Naive thymus-derived CD8-positive, alpha-beta T cell (primary cell): Measurements from ENCODE around the gene LNPEP. TPM values are rescaled to one million over a fixed set of nuclear protein-coding genes. Genes with fewer than 3 reads are reported as not detected.

ENCODE experiments used
- ATAC-seq, 2 donors: fragments of 150-1000 bp; cut with Tn5 transposase in 1 of 2; sonication (Bioruptor Pico), chemical (Tn5 transposase) in 1 of 2; 1 replicate in 1 of 2; 2 replicates in 1 of 2; pipeline ENCODE4 v1.10.0; 2021; ENCODE audit warnings: mild to moderate bottlenecking in 2 of 2, moderate library complexity in 2 of 2
- POLR2A ChIA-PET: fragments of 350-600 bp; sonication (Branson Sonifier 250); formaldehyde crosslinking; loops from one replicate; lab custom pipeline; 2021; ENCODE audit warnings: antibody characterized with exemption; lab: Charles Lee
- DNase-seq, 10 donors: peaks; one replicate each; pipeline versions ENCODE4 v3.0.0 to v3.0.0-alpha.2; 2020 to 2022
- H3K27ac Mint-ChIP-seq, 10 donors: one replicate each; pipeline ENCODE4 v1.8.0; 2020 to 2022; ENCODE audit warnings: mild to moderate bottlenecking in 10 of 10, mixed read lengths in 10 of 10, moderate library complexity in 4 of 10, inconsistent platforms in 1 of 10
- H3K27me3 Mint-ChIP-seq, 5 donors: one replicate each; pipeline ENCODE4 v1.8.0; 2021 to 2022; ENCODE audit warnings: mixed read lengths in 5 of 5
- H3K36me3 Mint-ChIP-seq, 3 donors: one replicate each; pipeline ENCODE4 v1.8.0; 2020 to 2022; ENCODE audit warnings: mixed read lengths in 3 of 3, mild to moderate bottlenecking in 2 of 3, inconsistent platforms in 1 of 3
- H3K4me1 Mint-ChIP-seq, 4 donors: one replicate each; pipeline ENCODE4 v1.8.0; 2021 to 2022; ENCODE audit warnings: mixed read lengths in 4 of 4
- H3K4me3 Mint-ChIP-seq, 10 donors: one replicate each; pipeline ENCODE4 v1.8.0; 2020 to 2022; ENCODE audit warnings: mild to moderate bottlenecking in 10 of 10, mixed read lengths in 10 of 10, moderate library complexity in 6 of 10, inconsistent platforms in 1 of 10
- H3K9me3 Mint-ChIP-seq, 9 donors: one replicate each; pipeline ENCODE4 v1.8.0; 2020 to 2022; ENCODE audit warnings: mixed read lengths in 9 of 9, mild to moderate bottlenecking in 3 of 9, inconsistent platforms in 1 of 9, moderate library complexity in 1 of 9
- polyA plus RNA-seq, 3 donors: library from polyadenylated mRNA; unstranded; fragments of 300-500 nt; fragmentation: Illumina TruSeq; gene quantifications; one replicate each; pipeline ENCODE4 v1.2.3, GENCODE V29; 2021
- total RNA-seq, 8 experiments: library from RNA in 2 of 8; stranded (reverse) in 2 of 8; gene quantifications; one replicate each; pipeline ENCODE4 v1.2.3 and lab custom pipeline; 2021 to 2026

Gene LNPEP
- total and polyA plus RNA-seq, 5 experiments from 2014 or later, result 50.9 to 107 (median 61.7) TPM

- no peak for ATAC-seq
- H3K36me3 Mint-ChIP-seq, result peaks cover 0 to 40% (median 3%) of the 10 kb centered on the region in 3 donors
- no peaks in the 10 kb centered on the region for H3K9me3 Mint-ChIP-seq
- H3K4me3 Mint-ChIP-seq, result no peak overlapping the region
- no peak for DNase-seq
- POLR2A ChIA-PET, result no interaction called here
- no peaks in the 10 kb centered on the region for H3K27me3 Mint-ChIP-seq
- H3K4me1 Mint-ChIP-seq, result peaks cover 19 to 43% (median 30%) of the 10 kb centered on the region in 4 donors
- peak overlapping the region in 6 of 10 donors; percentile 5 to 71 (median 20) for H3K27ac Mint-ChIP-seq
These were observed 70.7 kb downstream of the LNPEP start for GRCh38 chr5:97006454-97007060.

GRCh38 chr5:97009212-97009898 is 73.5 kb downstream of the LNPEP start:
- POLR2A ChIA-PET, result interaction anchor here (0.6 to 1.6 kb wide), 5 partner anchors 47 to 1216 kb away, joined by 3 to 6 read pairs (median 4); partner anchors contain the start of gene LNPEP
- ATAC-seq (peak; percentile 70 to 75), DNase-seq (peak in 4 of 10 donors; percentile 1 to 60 (median 54))
- Mint-ChIP-seq H3K27ac (peak overlapping the region; percentile 3 to 87 (median 59)), H3K4me3 (peak overlapping the region in 9 of 10 donors; percentile 36 to 65 (median 49)), H3K9me3 (no peaks in the 10 kb centered on the region), H3K27me3 (no peaks in the 10 kb centered on the region), H3K4me1 (peaks cover 25 to 43% (median 35%) of the 10 kb centered on the region in 4 donors), H3K36me3 (peaks cover 12 to 63% (median 14%) of the 10 kb centered on the region in 3 donors)

GRCh38 chr5:97009921-97010320 is 74.0 kb downstream of the LNPEP start:
- H3K4me1 Mint-ChIP-seq, result peaks cover 22 to 40% (median 33%) of the 10 kb centered on the region in 4 donors
- H3K27ac Mint-ChIP-seq, result peak overlapping the region in 6 of 10 donors; percentile 3 to 87 (median 38)
- H3K27me3 Mint-ChIP-seq, result no peaks in the 10 kb centered on the region
- ATAC-seq (no peak), DNase-seq (no peak)
- peak overlapping the region in 1 of 10 donors; percentile 41 for H3K4me3 Mint-ChIP-seq
- POLR2A ChIA-PET, result interaction anchor here (1.3 to 1.6 kb wide), 3 partner anchors 74 to 141 kb away, joined by 3 to 6 read pairs (median 4); partner anchors contain the start of gene LNPEP
- H3K36me3 Mint-ChIP-seq, result peaks cover 14 to 67% (median 15%) of the 10 kb centered on the region in 3 donors
- H3K9me3 Mint-ChIP-seq, result no peaks in the 10 kb centered on the region

- POLR2A ChIA-PET, result interaction anchor here (1.1 kb wide), 1 partner anchor 75 kb away, joined by 3 read pairs; the partner anchor contains the start of gene LNPEP
- H3K27ac Mint-ChIP-seq, result peak overlapping the region in 2 of 10 donors; percentile 13 to 60
- no peaks in the 10 kb centered on the region for H3K9me3 Mint-ChIP-seq
- ATAC-seq (no peak), DNase-seq (no peak)
- peaks cover 15 to 72% (median 20%) of the 10 kb centered on the region in 3 donors for H3K36me3 Mint-ChIP-seq
- H3K4me1 Mint-ChIP-seq, result peaks cover 24 to 43% (median 28%) of the 10 kb centered on the region in 4 donors
- H3K4me3 Mint-ChIP-seq, result no peak overlapping the region
- H3K27me3 Mint-ChIP-seq, result no peaks in the 10 kb centered on the region
These were observed 74.7 kb downstream of the LNPEP start for GRCh38 chr5:97010606-97011005.

- no peak for ATAC-seq
- peak overlapping the region in 1 of 10 donors; percentile 41 for H3K27ac Mint-ChIP-seq
- no peak for DNase-seq
- H3K36me3 Mint-ChIP-seq, result peaks cover 18 to 71% (median 20%) of the 10 kb centered on the region in 3 donors
- no peaks in the 10 kb centered on the region for H3K9me3 Mint-ChIP-seq
- POLR2A ChIA-PET, result interaction anchor here (1.1 kb wide), 1 partner anchor 76 kb away, joined by 3 read pairs; the partner anchor contains the start of gene LNPEP
- H3K4me3 Mint-ChIP-seq, result no peak overlapping the region
- peaks cover 24 to 43% (median 27%) of the 10 kb centered on the region in 4 donors for H3K4me1 Mint-ChIP-seq
- H3K27me3 Mint-ChIP-seq, result no peaks in the 10 kb centered on the region
These were observed 75.7 kb downstream of the LNPEP start for GRCh38 chr5:97011567-97011966.

- H3K36me3 Mint-ChIP-seq, result peaks cover 9 to 86% (median 35%) of the 10 kb centered on the region in 3 donors
- POLR2A ChIA-PET, result no interaction called here
- DNase-seq (no peak), ATAC-seq (no peak)
- H3K4me3 Mint-ChIP-seq, result no peak overlapping the region
- peak overlapping the region in 3 of 10 donors; percentile 7 to 44 (median 14) for H3K27ac Mint-ChIP-seq
- peaks cover 15 to 41% (median 31%) of the 10 kb centered on the region in 4 donors for H3K4me1 Mint-ChIP-seq
- no peaks in the 10 kb centered on the region for H3K9me3 Mint-ChIP-seq
- no peaks in the 10 kb centered on the region for H3K27me3 Mint-ChIP-seq
These were observed 83.7 kb downstream of the LNPEP start for GRCh38 chr5:97019435-97020117.

GRCh38 chr5:97021416-97021815 is 85.5 kb downstream of the LNPEP start:
- DNase-seq (no peak), ATAC-seq (no peak)
- peak overlapping the region in 1 of 10 donors; percentile 26 for H3K4me3 Mint-ChIP-seq
- H3K27ac Mint-ChIP-seq, result peak overlapping the region in 3 of 10 donors; percentile 27 to 72 (median 66)
- POLR2A ChIA-PET, result no interaction called here
- no peaks in the 10 kb centered on the region for H3K9me3 Mint-ChIP-seq
- no peaks in the 10 kb centered on the region for H3K27me3 Mint-ChIP-seq
- H3K36me3 Mint-ChIP-seq, result peaks cover 5 to 85% (median 35%) of the 10 kb centered on the region in 3 donors
- H3K4me1 Mint-ChIP-seq, result peaks cover 11 to 34% (median 27%) of the 10 kb centered on the region in 4 donors

GRCh38 chr5:97022898-97023297 is 87.0 kb downstream of the LNPEP start:
- peak overlapping the region in 8 of 10 donors; percentile 49 to 79 (median 56) for H3K27ac Mint-ChIP-seq

GRCh38 chr5:97026721-97027120 is 90.8 kb downstream of the LNPEP start:
- Mint-ChIP-seq H3K27me3 (no peaks in the 10 kb centered on the region), H3K36me3 (peaks cover 5 to 94% (median 47%) of the 10 kb centered on the region in 3 donors), H3K4me1 (peaks cover 7 to 16% (median 15%) of the 10 kb centered on the region in 4 donors), H3K9me3 (no peaks in the 10 kb centered on the region), H3K4me3 (no peak overlapping the region), H3K27ac (no peak overlapping the region)
- ATAC-seq (no peak), DNase-seq (no peak)
- POLR2A ChIA-PET, result no interaction called here

More at GRCh38 chr5:97022898-97023297, 87.0 kb downstream of the LNPEP start:
- Mint-ChIP-seq H3K4me1 (peaks cover 11 to 34% (median 27%) of the 10 kb centered on the region in 4 donors), H3K4me3 (peak overlapping the region in 5 of 10 donors; percentile 15 to 48 (median 43)), H3K36me3 (peaks cover 5 to 87% (median 39%) of the 10 kb centered on the region in 3 donors), H3K27me3 (no peaks in the 10 kb centered on the region), H3K9me3 (no peaks in the 10 kb centered on the region)
- DNase-seq, result no peak
- POLR2A ChIA-PET, result interaction anchor here (1.5 kb wide), 1 partner anchor 87 kb away, joined by 4 read pairs; the partner anchor contains the start of gene LNPEP
- ATAC-seq, result no peak

- Mint-ChIP-seq H3K27me3 (no peaks in the 10 kb centered on the region), H3K9me3 (no peaks in the 10 kb centered on the region), H3K4me3 (no peak overlapping the region), H3K4me1 (peaks cover 0 to 15% (median 4%) of the 10 kb centered on the region in 4 donors), H3K27ac (peak overlapping the region in 4 of 10 donors; percentile 24 to 70 (median 54)), H3K36me3 (peaks cover 0 to 42% (median 8%) of the 10 kb centered on the region in 3 donors)
- no peak for DNase-seq
- no peak for ATAC-seq
- POLR2A ChIA-PET, result no interaction called here
These were observed 101.9 kb downstream of the LNPEP start for GRCh38 chr5:97037819-97038218.

- no peaks in the 10 kb centered on the region for H3K9me3 Mint-ChIP-seq
- ATAC-seq, result no peak
- no peak overlapping the region for H3K27ac Mint-ChIP-seq
- H3K4me1 Mint-ChIP-seq, result peaks cover 0 to 10% (median 3%) of the 10 kb centered on the region in 4 donors
- POLR2A ChIA-PET, result interaction anchor here (0.7 kb wide), 2 partner anchors 22 to 77 kb away, joined by 4 to 5 read pairs; no protein-coding TSS in a partner anchor
- H3K4me3 Mint-ChIP-seq, result no peak overlapping the region
- peaks cover 0 to 12% (median 0%) of the 10 kb centered on the region in 3 donors for H3K36me3 Mint-ChIP-seq
- DNase-seq, result no peak
- H3K27me3 Mint-ChIP-seq, result peaks cover 0 to 3% (median 2%) of the 10 kb centered on the region in 5 donors
These were observed 105.4 kb downstream of the LNPEP start for GRCh38 chr5:97041239-97041638.

GRCh38 chr5:97042996-97043395 is 107.1 kb downstream of the LNPEP start:
- H3K9me3 Mint-ChIP-seq, result no peaks in the 10 kb centered on the region
- peaks cover 0 to 2% (median 0%) of the 10 kb centered on the region in 3 donors for H3K36me3 Mint-ChIP-seq
- H3K4me1 Mint-ChIP-seq, result peaks cover 0 to 7% (median 0%) of the 10 kb centered on the region in 4 donors
- POLR2A ChIA-PET, result interaction anchor here (0.7 kb wide), 1 partner anchor 116 kb away, joined by 3 read pairs; no protein-coding TSS in a partner anchor
- no peak for ATAC-seq
- H3K27me3 Mint-ChIP-seq, result peaks cover 0 to 3% (median 2%) of the 10 kb centered on the region in 5 donors
- DNase-seq, result peak in 1 of 10 donors; percentile 30
- H3K4me3 Mint-ChIP-seq, result no peak overlapping the region
- H3K27ac Mint-ChIP-seq, result no peak overlapping the region
